Right lung (tissue), 10 donors: ENCODE results near the gene ACTR10. TPM values are rescaled to one million over a fixed set of nuclear protein-coding genes. Genes with fewer than 3 reads are reported as not detected.
A peak's percentile ranks its signal among the peaks of the same experiment; 100 is the strongest.

Source experiments
- DNase-seq, 2 donors: peaks; one replicate each; pipeline ENCODE4 v3.0.0-alpha.2; 2013
- long read RNA-seq, 8 donors: transcript quantifications; one replicate each; lab custom pipeline, GENCODE V29; 2026
- polyA plus RNA-seq, 5 donors: library from polyadenylated mRNA; unstranded; fragments of 120-200 nt; gene quantifications; one replicate each; pipeline versions ENCODE4 v1.2.1 to v1.2.3, GENCODE V29; 2013; ENCODE audit warnings: inconsistent platforms in 1 of 5, low replicate concordance in 1 of 5; ENCODE audit not compliant: insufficient read length in 5 of 5, insufficient read depth in 1 of 5

ACTR10 gene
- polyA plus RNA-seq = 100 to 1,000 TPM in 4 of 5 donors, 10 to 100 TPM in 1; 98.6 to 118 (median 102) TPM
- long read RNA-seq, donor 1, transcript ACTR10-201 (13 exons, 2,419 nt) = major isoform, 50 of 60 reads
- long read RNA-seq, donor 1, partial matches to known transcripts = 6 of 60 reads
- long read RNA-seq, donor 1, other reads (novel, unspliced or antisense) = 0 of 60 reads
- long read RNA-seq, donor 2, transcript ACTR10-201 (13 exons, 2,419 nt) = major isoform, 34 of 47 reads
- long read RNA-seq, donor 2, partial matches to known transcripts = 12 of 47 reads
- long read RNA-seq, donor 2, other reads (novel, unspliced or antisense) = 0 of 47 reads
- long read RNA-seq, donor 3, transcript ACTR10-201 (13 exons, 2,419 nt) = major isoform, 29 of 33 reads
- long read RNA-seq, donor 3, partial matches to known transcripts = 0 of 33 reads
- long read RNA-seq, donor 3, other reads (novel, unspliced or antisense) = 0 of 33 reads
- long read RNA-seq, donor 4, transcript ACTR10-201 (13 exons, 2,419 nt) = major isoform, 22 of 49 reads
- long read RNA-seq, donor 4, partial matches to known transcripts = 24 of 49 reads
- long read RNA-seq, donor 4, other reads (novel, unspliced or antisense) = 0 of 49 reads
- long read RNA-seq, donor 5, transcript ACTR10-201 (13 exons, 2,419 nt) = major isoform, 49 of 93 reads
- long read RNA-seq, donor 5, partial matches to known transcripts = 37 of 93 reads
- long read RNA-seq, donor 5, other reads (novel, unspliced or antisense) = 0 of 93 reads
- long read RNA-seq, donor 6, transcript ACTR10-201 (13 exons, 2,419 nt) = major isoform, 42 of 67 reads
- long read RNA-seq, donor 6, partial matches to known transcripts = 20 of 67 reads
- long read RNA-seq, donor 6, other reads (novel, unspliced or antisense) = 0 of 67 reads
- long read RNA-seq, donor 7, transcript ACTR10-201 (13 exons, 2,419 nt) = major isoform, 33 of 37 reads
- long read RNA-seq, donor 7, partial matches to known transcripts = 0 of 37 reads
- long read RNA-seq, donor 7, other reads (novel, unspliced or antisense) = 0 of 37 reads
- long read RNA-seq, donor 8, transcript ACTR10-201 (13 exons, 2,419 nt) = major isoform, 18 of 55 reads
- long read RNA-seq, donor 8, partial matches to known transcripts = 24 of 55 reads
- long read RNA-seq, donor 8, other reads (novel, unspliced or antisense) = 13 of 55 reads

DNA sequence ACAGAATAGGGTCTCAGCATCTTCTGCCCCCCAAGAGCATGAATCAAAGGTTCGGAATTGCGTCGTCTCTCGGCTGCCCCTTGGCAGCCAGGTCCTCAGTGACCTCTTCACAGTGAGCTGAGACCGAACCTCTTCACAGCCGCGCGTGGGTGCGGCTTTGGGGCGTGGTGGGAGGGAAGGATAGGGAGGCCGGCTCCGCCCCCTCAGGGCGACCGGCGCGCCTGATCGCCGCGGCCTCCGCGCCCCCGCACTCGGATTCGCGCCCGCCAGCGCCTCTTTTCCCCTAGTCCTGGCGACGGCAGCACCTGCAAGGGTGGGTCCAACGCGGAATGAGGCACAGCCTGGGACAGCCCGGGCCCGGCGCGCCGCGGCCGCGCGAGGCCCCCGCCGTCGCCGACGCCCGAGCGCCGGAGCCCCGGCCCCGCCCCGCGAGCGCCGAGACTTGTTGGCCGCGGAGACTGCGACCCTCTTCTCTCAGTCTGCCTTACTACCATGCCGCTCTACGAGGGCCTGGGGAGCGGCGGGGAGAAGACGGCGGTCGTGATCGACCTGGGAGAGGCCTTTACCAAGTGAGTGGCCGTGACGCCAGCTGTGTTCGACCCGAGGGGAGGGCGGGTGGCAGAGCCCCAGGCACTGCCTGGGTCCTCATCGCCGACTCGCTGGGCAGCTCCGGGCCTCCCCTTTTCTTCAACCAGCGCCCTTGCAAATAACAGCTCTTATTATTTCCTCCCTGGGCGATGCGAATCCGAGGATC is at the start of gene ACTR10:
TSS of gene ACTR10 (plus strand) at position 424 of the 754 bp plus-strand sequence. CDS start at position 493, 69 bp downstream.
- DNase-seq = peak; percentile 87 to 88

DNA sequence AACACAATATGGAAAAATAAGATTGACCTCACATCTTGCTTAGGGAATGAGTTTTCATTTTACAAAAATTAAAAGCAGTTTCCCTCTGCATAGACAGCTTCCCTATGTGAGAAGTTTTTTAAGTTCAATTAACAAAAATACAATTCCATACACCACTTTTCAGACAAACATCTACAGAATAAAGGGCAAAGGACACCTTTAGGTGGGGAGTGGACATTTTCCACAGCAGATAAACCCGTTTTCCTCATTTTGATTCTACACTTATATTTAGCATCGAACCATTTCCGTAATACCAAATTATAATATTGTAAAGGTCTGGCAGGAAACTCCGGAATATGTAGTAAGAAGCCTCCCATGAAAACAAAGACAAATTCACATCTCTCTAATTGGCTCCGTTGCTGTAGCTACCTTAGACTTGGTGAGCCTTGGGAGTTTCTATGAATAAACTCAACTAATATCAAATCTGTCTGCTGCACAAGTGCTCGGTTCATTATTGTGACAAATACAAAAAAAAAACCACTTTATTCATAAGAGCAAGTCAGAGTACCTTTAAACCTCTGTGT is 49.6 kb upstream of the ACTR10 start:
- DNase-seq = no peak

DNA sequence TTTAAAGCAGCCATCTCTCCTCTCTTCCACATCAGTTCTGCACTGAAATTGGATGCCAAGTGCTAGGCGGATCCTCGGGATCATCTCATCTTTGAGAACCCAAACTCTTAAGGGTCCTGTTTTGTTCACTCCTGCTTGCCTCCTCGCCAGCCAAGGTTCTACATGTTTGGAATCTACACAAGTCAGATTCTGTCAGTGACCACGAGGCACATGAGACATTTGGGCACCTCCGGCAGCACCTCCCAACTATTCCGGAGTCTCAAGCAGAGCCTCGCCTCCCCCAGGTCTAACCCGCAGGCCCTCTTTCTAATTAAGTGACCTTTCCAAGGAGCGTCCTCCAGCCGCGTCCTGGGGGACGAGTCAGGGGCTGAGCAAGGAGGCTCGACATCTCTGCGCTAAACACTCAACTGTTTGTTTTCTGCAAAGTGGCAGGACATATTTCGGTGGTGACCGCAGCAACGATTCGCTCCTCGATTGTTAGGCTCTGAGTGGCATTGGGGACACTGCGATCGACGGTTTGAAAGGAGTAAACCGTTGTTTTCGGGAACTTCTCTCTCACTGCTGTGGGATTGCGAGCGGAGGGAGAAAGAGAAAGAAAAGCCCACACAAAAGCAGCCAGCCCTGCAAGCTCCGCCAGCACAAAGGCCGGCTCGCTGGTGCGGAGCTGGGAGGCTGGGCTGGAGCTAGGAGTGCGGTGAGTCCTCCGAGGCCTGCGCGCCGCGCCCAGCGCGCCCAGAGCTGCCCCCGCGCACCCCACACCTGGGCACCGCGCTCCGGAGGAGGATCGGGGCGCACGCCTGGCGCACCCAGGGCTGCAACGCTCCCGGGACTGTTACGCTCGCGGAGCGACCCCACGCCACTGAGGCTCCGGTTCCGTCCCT is 48.6 kb upstream of the ACTR10 start:
- DNase-seq = peak; percentile 36 to 64

DNA sequence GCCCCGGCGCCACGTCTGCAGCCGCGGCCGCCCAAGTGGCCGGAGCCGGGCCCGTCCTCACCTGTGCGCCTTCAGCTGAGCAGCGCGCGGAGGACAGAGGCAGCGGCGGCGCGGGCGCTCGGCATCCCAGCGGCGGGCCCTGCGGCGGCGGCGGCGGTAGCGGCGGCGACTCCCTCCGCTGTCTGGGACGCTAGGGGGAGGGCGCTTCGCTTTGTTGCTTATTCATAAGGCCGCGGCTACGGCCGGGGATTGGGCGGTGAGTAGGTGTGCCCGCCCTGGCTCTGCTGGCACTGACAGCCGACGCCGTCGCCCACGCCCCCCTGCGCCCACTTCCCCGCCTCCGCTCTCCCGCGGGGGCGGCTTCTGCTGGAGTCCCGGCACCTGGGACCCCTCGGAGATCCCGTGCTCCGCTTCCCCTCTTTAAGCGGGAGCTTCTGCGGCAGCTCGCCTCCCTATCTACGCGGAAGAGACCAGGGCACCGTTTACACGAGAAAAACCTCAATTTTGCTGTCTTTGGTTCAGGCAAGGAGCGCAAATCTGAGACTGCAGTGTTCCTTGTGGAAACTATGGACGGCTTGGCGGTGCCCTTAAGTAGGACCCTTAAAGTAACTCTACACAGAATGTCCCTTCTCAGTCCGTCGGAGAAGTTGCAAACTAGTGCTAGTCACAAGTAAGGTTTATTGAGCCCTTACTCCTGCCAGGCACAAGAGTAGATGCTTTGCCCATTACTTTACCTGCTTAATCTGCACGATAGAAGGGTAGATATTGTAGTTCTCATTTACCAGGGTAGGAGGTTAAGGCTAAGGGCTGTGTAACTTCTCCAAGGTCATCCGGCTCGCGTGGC is 47.7 kb upstream of the ACTR10 start, which contains the start of gene ARMH4:
TSS of gene ARMH4 (minus strand) at position 200 of the 844 bp plus-strand sequence. CDS start 12,855 bp downstream, outside the sequence.
- peak; percentile 83 for DNase-seq

DNA sequence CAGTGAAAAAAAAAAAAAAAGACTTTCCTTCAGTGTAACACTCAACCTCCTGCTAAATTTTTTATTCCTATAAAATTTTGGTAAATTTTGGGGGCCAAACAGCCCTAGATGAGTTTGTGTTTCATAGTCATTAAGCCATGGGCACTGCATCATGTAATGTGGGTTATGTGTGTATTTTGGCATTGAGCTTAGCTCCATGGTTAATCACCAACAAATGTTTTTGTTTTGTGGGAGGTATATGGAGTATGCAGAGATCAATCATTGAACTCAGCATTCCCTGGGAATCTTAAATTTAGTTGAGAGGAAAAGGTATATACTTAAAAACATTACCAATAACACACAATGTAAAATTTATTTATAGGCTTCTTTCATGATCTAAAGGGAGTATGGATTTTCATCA is 39.4 kb upstream of the ACTR10 start:
- DNase-seq = no peak

DNA sequence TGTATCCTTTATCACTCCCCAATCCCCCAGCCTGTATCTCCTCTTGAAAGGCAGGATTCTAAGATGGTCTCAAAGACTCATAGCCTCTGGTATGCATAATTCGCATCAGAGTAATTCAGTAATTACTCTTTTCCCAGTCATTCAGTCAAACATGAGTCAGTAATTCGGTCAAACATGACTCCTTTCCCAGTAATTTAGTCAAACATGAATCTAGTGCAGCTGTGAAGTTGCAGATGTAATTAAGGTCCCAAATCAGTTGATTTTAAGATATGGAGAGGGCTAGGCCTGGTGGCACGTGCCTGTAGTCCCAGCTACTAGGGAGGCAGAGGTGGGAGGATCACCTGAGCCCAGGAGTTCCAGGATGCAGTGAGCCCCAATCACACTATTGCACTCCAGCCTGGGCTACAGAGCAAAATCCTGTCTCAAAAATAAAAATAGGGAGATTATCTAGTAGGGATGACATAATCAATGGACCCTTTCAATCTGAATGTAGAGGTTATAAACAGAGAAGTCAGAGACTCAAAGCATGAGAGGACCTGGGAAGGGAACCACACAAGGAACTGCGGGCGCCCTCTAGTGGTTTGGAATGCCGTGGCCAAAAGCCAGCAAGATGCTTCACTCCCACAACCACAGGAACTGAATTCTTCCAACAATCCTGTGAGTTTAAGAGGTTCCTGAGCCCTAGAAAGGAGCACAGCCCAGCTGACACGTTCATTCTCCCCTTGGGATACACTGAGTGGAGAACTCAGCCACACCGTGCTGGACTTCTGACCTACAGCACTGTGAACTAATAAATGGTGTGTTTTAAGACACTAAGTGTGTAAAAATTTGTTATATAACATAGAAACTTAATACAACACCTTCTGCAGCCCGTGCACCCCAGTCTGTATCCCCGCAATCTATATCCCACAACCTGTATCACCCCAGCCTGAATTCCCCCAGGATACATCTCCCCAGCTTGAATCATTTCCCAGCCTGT is 33.7 kb upstream of the ACTR10 start:
- DNase-seq = peak; percentile 62 to 73

DNA sequence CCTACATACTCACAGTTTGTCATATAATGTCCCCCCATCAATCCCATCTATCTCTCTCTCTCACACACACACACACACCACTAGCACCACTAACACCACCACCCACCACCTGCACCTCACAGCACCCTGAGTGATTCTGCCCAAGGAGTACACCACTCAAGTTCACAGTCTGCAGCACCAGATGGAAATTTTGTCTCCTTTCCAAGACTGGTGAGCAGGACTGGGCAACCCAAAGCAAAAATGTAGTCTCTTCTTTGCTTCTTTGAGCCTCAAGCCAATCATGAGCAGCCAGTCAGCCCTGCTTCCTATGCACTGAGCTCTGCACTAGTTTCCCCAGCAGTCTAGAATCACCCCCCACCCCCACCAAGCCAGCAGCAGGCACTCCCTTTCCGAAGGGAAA is 32.9 kb upstream of the ACTR10 start:
- no peak for DNase-seq

DNA sequence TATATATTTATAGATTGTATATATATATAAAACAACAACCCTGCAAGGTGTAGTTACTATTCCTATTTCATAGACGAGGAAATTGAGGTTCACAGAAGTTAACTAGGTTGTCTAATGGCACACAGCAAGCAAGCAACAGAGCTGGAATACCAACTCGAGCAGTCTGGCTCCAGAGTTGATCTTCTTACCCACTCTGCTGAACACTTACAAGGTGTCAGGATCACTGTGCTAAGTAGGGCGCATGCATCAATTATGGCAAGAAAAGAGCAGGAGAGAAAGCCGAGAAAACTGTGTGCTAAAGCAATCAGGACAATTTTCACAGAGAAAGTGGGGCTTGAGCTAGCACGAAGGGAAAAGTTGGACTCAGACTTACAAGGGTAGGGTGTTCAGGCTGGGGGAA is 32.1 kb upstream of the ACTR10 start:
- DNase-seq = no peak

DNA sequence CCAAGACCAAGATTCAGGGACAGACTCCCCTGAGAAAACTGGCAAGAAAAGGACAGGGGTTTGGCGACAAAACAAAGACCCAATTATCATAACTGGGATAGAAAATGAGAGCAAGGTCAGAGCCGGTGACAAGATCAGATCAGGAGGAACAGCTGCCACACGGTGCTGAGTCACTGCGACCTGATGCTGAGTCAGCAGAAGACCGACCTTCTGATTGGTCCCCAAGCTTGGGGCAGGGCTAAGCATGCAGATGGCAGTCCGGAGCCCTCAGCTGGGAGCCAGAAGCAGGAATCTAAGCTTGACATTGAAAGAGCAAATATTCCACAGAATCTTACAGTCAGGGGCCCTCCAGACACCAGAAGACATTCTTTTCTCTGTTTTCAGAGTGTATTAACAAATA is 28.9 kb upstream of the ACTR10 start:
- DNase-seq = peak; percentile 45 to 47

DNA sequence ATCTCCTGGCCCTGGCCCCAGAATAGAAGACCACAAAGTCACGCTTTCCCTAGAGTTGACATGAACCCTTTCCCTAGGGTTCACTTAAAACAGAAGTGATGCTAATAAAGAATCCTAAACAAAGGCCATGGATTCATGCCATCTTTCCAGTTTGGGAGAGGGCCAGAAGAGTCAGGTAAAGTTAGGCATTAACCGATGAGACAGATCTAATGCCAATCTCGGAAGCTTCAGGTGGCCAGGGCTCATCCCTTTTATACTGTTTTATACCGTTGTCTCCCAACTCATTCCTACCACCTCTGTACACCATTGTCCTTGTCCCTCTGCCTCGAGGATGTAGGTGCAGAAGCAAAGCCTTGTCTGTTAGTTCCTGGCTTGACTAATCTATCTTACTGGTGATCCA is 22.8 kb upstream of the ACTR10 start:
- no peak for DNase-seq

DNA sequence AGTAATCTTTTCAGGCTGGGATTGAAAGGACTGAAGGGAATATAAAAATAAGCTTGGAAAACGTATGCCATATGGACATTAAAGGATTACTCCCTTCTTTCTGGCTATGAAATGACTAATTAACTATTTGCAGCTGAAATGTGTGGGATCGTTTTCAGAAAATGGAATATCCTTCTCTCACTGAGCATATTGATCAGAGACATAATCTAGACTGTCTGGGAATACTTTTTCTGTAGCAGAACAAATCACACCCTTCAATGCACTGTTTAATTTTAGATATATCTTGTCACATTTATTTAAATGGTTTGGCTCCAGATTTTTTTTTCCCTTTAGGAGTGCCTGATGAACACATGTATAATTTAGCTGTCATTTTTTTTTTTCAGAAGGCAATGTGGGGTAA is 10.8 kb upstream of the ACTR10 start:
- DNase-seq = no peak

DNA sequence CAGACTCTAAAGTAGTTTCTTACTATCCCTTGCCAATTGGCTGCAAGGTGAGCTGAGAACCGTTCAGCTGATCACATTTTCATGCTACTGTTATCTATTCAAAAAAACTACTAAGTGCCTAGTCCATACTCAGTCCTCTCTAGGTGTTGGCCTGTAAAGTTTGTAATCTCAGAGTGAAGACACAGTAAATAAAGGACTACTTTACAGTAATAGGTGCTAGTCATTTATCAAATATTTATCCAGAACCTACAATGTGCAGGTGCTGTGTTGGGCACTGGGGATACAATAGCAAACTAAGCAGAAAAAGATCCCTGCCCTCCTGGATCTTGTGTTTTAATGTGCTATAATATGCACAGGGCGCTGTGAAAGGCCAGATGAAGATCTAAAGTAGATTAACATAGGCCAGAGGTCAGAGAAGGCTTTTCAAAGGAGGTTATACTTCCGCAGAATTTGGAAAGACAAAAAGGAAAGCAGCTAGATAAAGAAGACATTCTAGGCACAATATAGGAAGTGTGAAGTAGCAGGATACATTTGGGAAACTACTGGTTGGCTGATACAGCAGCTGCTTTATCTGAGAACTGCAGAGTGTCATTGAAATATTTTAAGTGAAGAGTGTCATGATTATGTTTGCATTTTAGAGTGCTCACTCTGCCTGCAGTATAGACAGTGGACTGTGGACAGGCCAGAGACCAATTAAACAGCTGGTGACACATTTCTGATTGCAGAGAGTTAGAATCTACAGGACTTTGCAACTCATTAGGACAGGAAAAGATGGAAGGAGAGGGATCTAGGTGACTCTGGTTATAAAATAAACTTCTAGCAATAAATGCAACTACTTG is 8.0 kb upstream of the ACTR10 start:
- no peak for DNase-seq

DNA sequence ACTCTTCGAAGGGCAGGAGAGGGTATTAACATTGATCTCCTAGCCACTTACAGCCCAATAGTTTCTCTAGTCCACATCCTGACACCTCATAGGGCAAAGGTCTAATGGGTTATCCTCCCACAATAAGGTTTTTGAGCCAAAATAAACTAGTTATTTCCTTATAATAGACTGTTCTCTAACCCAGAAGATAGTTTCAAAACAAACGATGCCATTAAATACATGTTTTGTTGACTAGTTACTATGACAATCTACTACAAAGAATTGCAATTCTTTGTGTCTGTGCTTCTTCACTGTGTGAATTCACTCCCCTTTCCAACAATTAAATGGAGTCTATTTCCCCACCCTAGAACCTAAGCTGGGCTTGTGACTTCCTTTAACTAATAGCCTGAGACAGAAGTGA is 6.4 kb upstream of the ACTR10 start:
- no peak for DNase-seq

DNA sequence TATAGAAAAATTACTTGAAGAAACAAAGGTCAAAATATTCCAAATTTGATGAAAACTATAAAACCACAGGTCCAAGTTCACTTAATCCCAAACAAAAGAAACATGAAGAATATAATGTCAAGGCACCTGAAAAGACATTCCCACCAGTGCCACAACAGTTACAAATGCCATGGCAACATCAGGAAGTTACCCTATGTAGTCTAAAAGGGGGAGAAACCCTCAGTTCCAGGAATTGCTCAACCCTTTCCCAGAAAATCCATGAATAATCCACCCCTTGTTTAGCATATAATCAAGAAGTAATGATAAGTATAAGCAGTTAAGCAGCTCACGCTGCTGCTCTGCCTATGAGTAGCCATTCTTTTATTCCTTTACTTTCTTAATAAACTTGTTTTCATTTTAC is 3.8 kb upstream of the ACTR10 start:
- no peak for DNase-seq

DNA sequence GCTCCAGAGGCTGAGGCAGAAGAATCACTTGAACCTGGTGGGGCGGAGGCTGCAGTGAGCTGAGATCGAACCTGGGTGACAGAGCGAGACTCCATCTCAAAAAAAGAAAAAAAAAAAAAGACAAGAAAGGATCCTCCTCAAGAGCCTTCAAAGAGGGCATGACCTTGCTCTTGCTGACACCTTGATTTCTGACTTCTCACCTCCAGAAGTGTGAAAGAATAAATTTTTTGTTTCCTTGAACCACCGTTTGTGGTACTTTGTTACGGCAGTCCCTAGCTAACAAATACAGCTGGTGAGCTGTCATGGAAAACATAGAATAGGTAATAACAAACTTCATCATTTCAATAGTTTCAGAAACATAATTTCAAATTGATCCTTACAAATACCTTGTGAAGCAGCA is 1.9 kb upstream of the ACTR10 start:
- DNase-seq = no peak

DNA sequence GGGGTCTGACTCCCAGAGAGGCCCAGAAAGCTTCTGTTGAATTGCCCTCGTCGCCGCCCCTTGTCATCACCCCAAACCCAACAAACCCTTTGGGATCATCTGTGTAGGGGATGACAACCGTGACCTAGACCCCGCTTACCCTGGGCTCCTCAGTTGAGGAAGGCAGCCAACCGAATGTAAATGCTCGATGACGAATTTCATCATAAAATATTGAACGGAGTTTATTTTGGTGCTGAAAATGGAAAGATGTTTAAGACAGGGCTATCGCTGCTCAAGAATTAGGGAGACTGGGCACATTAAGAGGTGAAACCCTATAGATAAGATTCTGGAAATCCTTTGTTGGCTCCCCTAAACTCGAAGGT is 512 bp downstream of the ACTR10 start:
- no peak for DNase-seq

DNA sequence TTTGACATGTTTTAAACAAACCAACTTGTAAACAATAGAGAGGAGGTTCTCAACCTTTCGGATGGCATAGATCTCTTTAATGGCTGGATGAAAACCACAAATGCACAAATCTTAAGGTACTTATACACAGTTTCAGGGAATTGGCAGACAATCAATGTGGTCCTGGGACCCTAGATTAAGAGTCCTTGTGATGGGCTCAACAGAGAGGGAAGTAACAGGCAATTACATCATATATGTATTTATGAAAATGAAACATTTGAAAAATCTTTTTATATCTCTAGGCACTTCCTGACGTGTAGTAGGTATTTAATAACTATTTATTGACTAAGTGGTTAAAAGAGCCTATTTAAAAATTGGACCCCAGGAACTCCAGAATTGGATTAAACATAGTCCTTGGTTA is 897 bp downstream of the ACTR10 start:
- DNase-seq = peak in 1 of 2 donors; percentile 23
